Measurements from ENCODE around the gene ATP6AP1.

Gene ATP6AP1

GRCh38 chrX:154484255-154485149 lies 56.0 kb downstream of the ATP6AP1 start:
- Histone ChIP-seq H3K9ac (ENCODE audit: low read length in 5 of 5) (no peak overlapping the region), H3K4me1 (ENCODE audit: control insufficient read depth in 5 of 5, insufficient read depth in 5 of 5, low read length in 5 of 5) (peaks cover 0 to 40% (median 26%) of the 10 kb centered on the region in 5 donors), H3K9me3 (ENCODE audit: control insufficient read depth in 5 of 5, low read length in 5 of 5) (peaks cover 0 to 3% (median 0%) of the 10 kb centered on the region in 5 donors), H3K36me3 (ENCODE audit: control insufficient read depth in 5 of 5, insufficient read depth in 5 of 5, low read length in 5 of 5) (peaks cover 0 to 26% (median 15%) of the 10 kb centered on the region in 5 donors), H3K27ac (ENCODE audit: low read depth, low read length) (no peak overlapping the region), H3K4me3 (ENCODE audit: low read depth in 1 of 5, low read length in 5 of 5) (no peak overlapping the region), H3K27me3 (ENCODE audit: control insufficient read depth in 5 of 5, insufficient read depth in 4 of 5, low read length in 5 of 5) (peaks cover 0 to 12% (median 10%) of the 10 kb centered on the region in 5 donors)

GRCh38 chrX:154485150-154486051 lies 56.9 kb downstream of the ATP6AP1 start:
- Histone ChIP-seq H3K4me1 (ENCODE audit: control insufficient read depth in 5 of 5, insufficient read depth in 5 of 5, low read length in 5 of 5) (peaks cover 0 to 45% (median 31%) of the 10 kb centered on the region in 5 donors), H3K27me3 (ENCODE audit: control insufficient read depth in 5 of 5, insufficient read depth in 4 of 5, low read length in 5 of 5) (peaks cover 0 to 12% (median 12%) of the 10 kb centered on the region in 5 donors), H3K9ac (ENCODE audit: low read length in 5 of 5) (peak overlapping the region in 3 of 5 donors; percentile 23 to 46 (median 43)), H3K4me3 (ENCODE audit: low read depth in 1 of 5, low read length in 5 of 5) (peak overlapping the region in 4 of 5 donors; percentile 50 to 68 (median 58)), H3K36me3 (ENCODE audit: control insufficient read depth in 5 of 5, insufficient read depth in 5 of 5, low read length in 5 of 5) (peaks cover 0 to 26% (median 15%) of the 10 kb centered on the region in 5 donors), H3K9me3 (ENCODE audit: control insufficient read depth in 5 of 5, low read length in 5 of 5) (peaks cover 0 to 3% (median 0%) of the 10 kb centered on the region in 5 donors), H3K27ac (ENCODE audit: low read depth, low read length) (peak overlapping the region; percentile 37)

GRCh38 chrX:154486052-154486395 lies 57.5 kb downstream of the ATP6AP1 start:
- Histone ChIP-seq H3K36me3 (ENCODE audit: control insufficient read depth in 5 of 5, insufficient read depth in 5 of 5, low read length in 5 of 5) (peaks cover 0 to 26% (median 15%) of the 10 kb centered on the region in 5 donors), H3K27me3 (ENCODE audit: control insufficient read depth in 5 of 5, insufficient read depth in 4 of 5, low read length in 5 of 5) (peaks cover 0 to 12% (median 12%) of the 10 kb centered on the region in 5 donors), H3K4me3 (ENCODE audit: low read depth in 1 of 5, low read length in 5 of 5) (peak overlapping the region in 4 of 5 donors; percentile 50 to 68 (median 58)), H3K4me1 (ENCODE audit: control insufficient read depth in 5 of 5, insufficient read depth in 5 of 5, low read length in 5 of 5) (peaks cover 0 to 46% (median 31%) of the 10 kb centered on the region in 5 donors), H3K27ac (ENCODE audit: low read depth, low read length) (peak overlapping the region; percentile 37), H3K9ac (ENCODE audit: low read length in 5 of 5) (peak overlapping the region in 3 of 5 donors; percentile 43 to 46 (median 43)), H3K9me3 (ENCODE audit: control insufficient read depth in 5 of 5, low read length in 5 of 5) (peaks cover 0 to 3% (median 0%) of the 10 kb centered on the region in 5 donors)

Data from subcutaneous abdominal adipose tissue (tissue), 5 donors.